IMR-90 (cell line): ENCODE measurements around the gene SETD3. TPM values are rescaled to one million over a fixed set of nuclear protein-coding genes. Genes with fewer than 3 reads are reported as not detected.

ENCODE experiments used
- ATAC-seq: fragments of 200-7000 bp; cut with Tn5 transposase; 2 replicates; pipeline ENCODE4 v1.9.1; 2020; ENCODE audit warnings: low read depth, mild to moderate bottlenecking, moderate library complexity
- BruUV-seq: library from RNA; stranded (reverse); fragments of 400-500 nt; replicated peaks from 2 replicates; lab custom pipeline; 2021; lab: Mats Ljungman, UMichigan
- CTCF ChIA-PET: fragments of 300-600 bp; formaldehyde crosslinking; extraction: SDS; loops from one replicate; lab custom pipeline; 2021; ENCODE audit warnings: antibody characterized with exemption; lab: Yijun Ruan, JAX
- POLR2A ChIA-PET: fragments of 300-600 bp; sonication (Branson Sonifier 250); formaldehyde crosslinking; loops from one replicate; lab custom pipeline; 2022; ENCODE audit warnings: antibody characterized with exemption; ENCODE audit not compliant: unreplicated experiment; lab: Charles Lee
- DNase-seq: peaks from one replicate; pipeline ENCODE4 v3.0.0; 2013
- H2AFZ ChIP-seq: replicated peaks from 2 replicates; pipeline ENCODE3; 2013; ENCODE audit warnings: low read length, mild to moderate bottlenecking; ENCODE audit not compliant: poor library complexity
- H2AK5ac ChIP-seq: 2 replicates; pipeline ENCODE4 v1.6.1; 2013; ENCODE audit warnings: low read depth, low read length, inconsistent platforms
- H2AK9ac ChIP-seq: replicated peaks from 2 replicates; pipeline ENCODE3; 2013; ENCODE audit warnings: mild to moderate bottlenecking, low read depth, low read length, moderate library complexity; ENCODE audit not compliant: poor library complexity
- H2BK120ac ChIP-seq: 2 replicates; pipeline ENCODE4 v1.6.1; 2013; ENCODE audit warnings: low read depth, low read length, inconsistent platforms
- H2BK15ac ChIP-seq: 3 replicates; pipeline ENCODE4 v1.6.1; 2013; ENCODE audit warnings: low read depth, low read length, inconsistent platforms
- H2BK20ac ChIP-seq: 2 replicates; pipeline ENCODE4 v1.6.1; 2013; ENCODE audit warnings: low read depth, mild to moderate bottlenecking, inconsistent platforms, low read length, moderate library complexity
- H2BK5ac ChIP-seq: 2 replicates; pipeline ENCODE4 v1.6.1; 2013; ENCODE audit warnings: mild to moderate bottlenecking, low read depth, low read length, inconsistent platforms; ENCODE audit not compliant: poor library complexity, severe bottlenecking
- H3K14ac ChIP-seq: replicated peaks from 2 replicates; pipeline ENCODE4 v1.6.1; 2013; ENCODE audit warnings: low read depth, low read length, inconsistent platforms
- H3K18ac ChIP-seq: 2 replicates; pipeline ENCODE4 v1.6.1; 2013; ENCODE audit warnings: low read depth, low read length, control low read depth
- H3K23ac ChIP-seq: 2 replicates; pipeline ENCODE4 v1.6.1; 2013; ENCODE audit warnings: low read depth, low read length, inconsistent platforms
- H3K27ac ChIP-seq: 2 replicates; pipeline ENCODE4 v1.5.1; 2013; ENCODE audit warnings: mild to moderate bottlenecking, control low read depth, low read length; ENCODE audit not compliant: insufficient read depth
- H3K27me3 ChIP-seq: 2 replicates; pipeline ENCODE4 v1.6.1; 2013; ENCODE audit warnings: low read length; ENCODE audit not compliant: control insufficient read depth, insufficient read depth
- H3K36me3 ChIP-seq: 2 replicates; pipeline ENCODE4 v1.6.1; 2013; ENCODE audit warnings: low read length, mixed read lengths; ENCODE audit not compliant: control insufficient read depth, insufficient read depth
- H3K4ac ChIP-seq: 2 replicates; pipeline ENCODE4 v1.6.1; 2013; ENCODE audit warnings: low read depth, low read length, inconsistent platforms
- H3K4me1 ChIP-seq: 2 replicates; pipeline ENCODE4 v1.6.1; 2013; ENCODE audit warnings: low read length, mixed read lengths; ENCODE audit not compliant: control insufficient read depth, insufficient read depth
- H3K4me2 ChIP-seq: 2 replicates; pipeline ENCODE4 v1.6.1; 2013; ENCODE audit warnings: low read depth, mild to moderate bottlenecking, control low read depth, low read length, moderate library complexity
- H3K4me3 ChIP-seq: 2 replicates; pipeline ENCODE4 v1.5.1; 2013; ENCODE audit warnings: low read depth, mild to moderate bottlenecking, control low read depth, low read length, moderate library complexity; ENCODE audit not compliant: insufficient read depth
- H3K56ac ChIP-seq: 2 replicates; pipeline ENCODE4 v1.6.1; 2013; ENCODE audit warnings: low read length, inconsistent platforms; ENCODE audit not compliant: insufficient read depth; ENCODE audit errors: extremely low read depth
- H3K79me1 ChIP-seq, 2 experiments: 2 replicates each; pipeline ENCODE4 v1.6.1; 2013; ENCODE audit warnings: low read length in 2 of 2, inconsistent platforms in 1 of 2, low read depth in 1 of 2
- H3K9ac ChIP-seq: 2 replicates; pipeline ENCODE4 v1.6.1; 2013; ENCODE audit warnings: low read depth, low read length, control low read depth
- H3K9me1 ChIP-seq: 2 replicates; pipeline ENCODE4 v1.6.1; 2013; ENCODE audit warnings: low read length, inconsistent platforms; ENCODE audit not compliant: insufficient read depth
- H3K9me3 ChIP-seq: 2 replicates; pipeline ENCODE4 v1.6.1; 2013; ENCODE audit warnings: low read length; ENCODE audit not compliant: control insufficient read depth, insufficient read depth
- H4K20me1 ChIP-seq: 2 replicates; pipeline ENCODE4 v1.6.1; 2013; ENCODE audit warnings: low read length, inconsistent platforms; ENCODE audit not compliant: insufficient read depth
- H4K5ac ChIP-seq: 2 replicates; pipeline ENCODE4 v1.6.1; 2013; ENCODE audit warnings: mild to moderate bottlenecking, low read depth, low read length, control low read depth
- H4K8ac ChIP-seq, 2 experiments: 2 replicates each; pipeline ENCODE4 v1.6.1; 2013; ENCODE audit warnings: low read depth in 2 of 2, low read length in 2 of 2, control low read depth in 1 of 2, inconsistent platforms in 1 of 2
- H4K91ac ChIP-seq: 2 replicates; pipeline ENCODE4 v1.6.1; 2013; ENCODE audit warnings: low read depth, low read length, inconsistent platforms; ENCODE audit not compliant: insufficient read depth
- CHD1 ChIP-seq: IDR thresholded peaks from 2 replicates; pipeline ENCODE4 v1.6.1; 2012; ENCODE audit warnings: low read depth, low read length, improper control_type of control experiment
- MAZ ChIP-seq: IDR thresholded peaks from 2 replicates; pipeline ENCODE4 v1.6.1; 2012; ENCODE audit warnings: low read depth, mild to moderate bottlenecking, low read length, improper control_type of control experiment, moderate library complexity, borderline replicate concordance
- POLR2A ChIP-seq: IDR thresholded peaks from 2 replicates; pipeline ENCODE4 v1.6.1; 2012; ENCODE audit warnings: mild to moderate bottlenecking, low read depth, low read length
- RAD21 ChIP-seq: IDR thresholded peaks from 2 replicates; pipeline ENCODE4 v1.6.1; 2012; ENCODE audit warnings: low read length, improper control_type of control experiment
- RCOR1 ChIP-seq: IDR thresholded peaks from 2 replicates; pipeline ENCODE4 v1.6.1; 2012; ENCODE audit warnings: mild to moderate bottlenecking, low read length, improper control_type of control experiment; ENCODE audit not compliant: insufficient replicate concordance
- WGBS, 2 experiments: methylation state at CpG; one replicate each; pipeline versions ENCODE4 v1.1.5 to v1.1.7; 2013; ENCODE audit warnings: missing lambda C conversion rate in 2 of 2; ENCODE audit not compliant: insufficient read length in 1 of 2; ENCODE audit errors: extremely low coverage in 2 of 2; 5-methylcytosine and 5-hydroxymethylcytosine counted together
- dilution Hi-C: fragments of 300-500 bp; cut with HindIII; formaldehyde crosslinking; loops from one replicate; pipeline ENCODE4 v1.14.3; 2018; ENCODE audit warnings: low sequenced_read_pairs; ENCODE audit not compliant: unreplicated experiment
- in situ Hi-C: fragments of 300-500 bp; cut with MboI; formaldehyde crosslinking; loops from 3 replicates; pipeline ENCODE4 v1.14.3; 2019; ENCODE audit warnings: low sequenced_read_pairs, inconsistent platforms, mixed read lengths
- intact Hi-C: fragments of 100-400 bp; cut with micrococcal nuclease; formaldehyde crosslinking; loops from 2 replicates; pipeline ENCODE4 v1.10.0; 2022
- polyA plus RNA-seq, 3 experiments: library from polyadenylated mRNA; depleted of rRNA; stranded (reverse); fragments of >200 nt; gene quantifications; 2 replicates each; pipeline ENCODE4 v1.2.3, GENCODE V29; 2012; ENCODE audit warnings: low replicate concordance in 1 of 3
- total RNA-seq: library from RNA; depleted of rRNA; stranded (reverse); fragments of >200 nt; gene quantifications from 2 replicates; pipeline ENCODE4 v1.2.3, GENCODE V29; 2012
- TF ChIP-seq, protein P1 (sequence below): fragments of 150-350 bp; IDR thresholded peaks from 2 replicates; pipeline ENCODE4 v1.6.1; 2016; ENCODE audit warnings: low read depth, mild to moderate bottlenecking, low read length, moderate library complexity, borderline replicate concordance
- TF ChIP-seq, protein P2 (sequence below): conservative IDR thresholded peaks from 2 replicates; pipeline ENCODE4 v1.5.1; 2012; ENCODE audit warnings: mild to moderate bottlenecking, low read depth, low read length, improper control_type of control experiment

Gene SETD3
- total and polyA plus RNA-seq, 2 of the 4 experiments (the other 2 are of a cell fraction) = 18.8 to 31.9 TPM

GRCh38 chr14:99426265-99426664, 54.4 kb downstream of the SETD3 start:
- Histone ChIP-seq H3K9ac (no peak overlapping the region), H3K27ac (no peak overlapping the region), H2BK5ac (no peak overlapping the region), H3K36me3 (peaks cover 6% of the 10 kb centered on the region), H3K9me3 (peaks cover 5% of the 10 kb centered on the region; the same call in 1 of the 2 replicates), H3K18ac (no peak overlapping the region), H3K14ac (no peak overlapping the region), H3K27me3 (no peaks in the 10 kb centered on the region), H2BK20ac (no peak overlapping the region), H4K8ac (no peak overlapping the region), H2BK15ac (no peak overlapping the region), H2AK9ac (no peak overlapping the region), H3K4ac (no peak overlapping the region), H3K56ac (no peak overlapping the region), H3K4me3 (no peak overlapping the region), H3K9me1 (no peaks in the 10 kb centered on the region; the same call in 1 of the 2 replicates), H4K20me1 (no peaks in the 10 kb centered on the region; the same call in 1 of the 2 replicates), H2AFZ (no peak overlapping the region), H4K5ac (no peak overlapping the region), H3K79me1 (peaks cover 0 to 18% of the 10 kb centered on the region in 2 experiments; a peak in 3 of 4 replicates), H3K23ac (0 out of 2 replicates have a peak overlapping the region, but pooled peaks have one; percentile 51), H3K4me2 (no peak overlapping the region), H2AK5ac (no peak overlapping the region), H3K4me1 (peaks cover 3% of the 10 kb centered on the region), H4K91ac (no peak overlapping the region), H2BK120ac (no peak overlapping the region)
- no peak for ATAC-seq
- BruUV-seq = no TSS peak
- no CpG with 5 or more reads among the region's 3 CpGs for WGBS, 2 experiments
- DNase-seq = no peak
- ChIA-PET CTCF (interaction anchor here (2.7 kb wide), 1 partner anchor 11 kb away, joined by 11 read pairs; no protein-coding TSS in a partner anchor), POLR2A (no interaction called here)
- no peak for TF ChIP-seq MAZ
- no peak for TF ChIP-seq CHD1
- no peak for TF ChIP-seq POLR2A
- TF ChIP-seq, protein P1, sequence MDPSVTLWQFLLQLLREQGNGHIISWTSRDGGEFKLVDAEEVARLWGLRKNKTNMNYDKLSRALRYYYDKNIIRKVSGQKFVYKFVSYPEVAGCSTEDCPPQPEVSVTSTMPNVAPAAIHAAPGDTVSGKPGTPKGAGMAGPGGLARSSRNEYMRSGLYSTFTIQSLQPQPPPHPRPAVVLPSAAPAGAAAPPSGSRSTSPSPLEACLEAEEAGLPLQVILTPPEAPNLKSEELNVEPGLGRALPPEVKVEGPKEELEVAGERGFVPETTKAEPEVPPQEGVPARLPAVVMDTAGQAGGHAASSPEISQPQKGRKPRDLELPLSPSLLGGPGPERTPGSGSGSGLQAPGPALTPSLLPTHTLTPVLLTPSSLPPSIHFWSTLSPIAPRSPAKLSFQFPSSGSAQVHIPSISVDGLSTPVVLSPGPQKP = no peak
- no peak for TF ChIP-seq RAD21
- no peak for TF ChIP-seq RCOR1
- TF ChIP-seq, protein P2, sequence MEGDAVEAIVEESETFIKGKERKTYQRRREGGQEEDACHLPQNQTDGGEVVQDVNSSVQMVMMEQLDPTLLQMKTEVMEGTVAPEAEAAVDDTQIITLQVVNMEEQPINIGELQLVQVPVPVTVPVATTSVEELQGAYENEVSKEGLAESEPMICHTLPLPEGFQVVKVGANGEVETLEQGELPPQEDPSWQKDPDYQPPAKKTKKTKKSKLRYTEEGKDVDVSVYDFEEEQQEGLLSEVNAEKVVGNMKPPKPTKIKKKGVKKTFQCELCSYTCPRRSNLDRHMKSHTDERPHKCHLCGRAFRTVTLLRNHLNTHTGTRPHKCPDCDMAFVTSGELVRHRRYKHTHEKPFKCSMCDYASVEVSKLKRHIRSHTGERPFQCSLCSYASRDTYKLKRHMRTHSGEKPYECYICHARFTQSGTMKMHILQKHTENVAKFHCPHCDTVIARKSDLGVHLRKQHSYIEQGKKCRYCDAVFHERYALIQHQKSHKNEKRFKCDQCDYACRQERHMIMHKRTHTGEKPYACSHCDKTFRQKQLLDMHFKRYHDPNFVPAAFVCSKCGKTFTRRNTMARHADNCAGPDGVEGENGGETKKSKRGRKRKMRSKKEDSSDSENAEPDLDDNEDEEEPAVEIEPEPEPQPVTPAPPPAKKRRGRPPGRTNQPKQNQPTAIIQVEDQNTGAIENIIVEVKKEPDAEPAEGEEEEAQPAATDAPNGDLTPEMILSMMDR = no peak
- intact Hi-C loops (no loop called here), in situ Hi-C loops (no loop called here), dilution Hi-C loops (no loop called here)
